ENCODE data around the gene FAM234A. TPM values are rescaled to one million over a fixed set of nuclear protein-coding genes. Genes with fewer than 3 reads are reported as not detected.

Gene FAM234A
- polyA plus RNA-seq, 1 experiment = 42.7 TPM

DNA sequence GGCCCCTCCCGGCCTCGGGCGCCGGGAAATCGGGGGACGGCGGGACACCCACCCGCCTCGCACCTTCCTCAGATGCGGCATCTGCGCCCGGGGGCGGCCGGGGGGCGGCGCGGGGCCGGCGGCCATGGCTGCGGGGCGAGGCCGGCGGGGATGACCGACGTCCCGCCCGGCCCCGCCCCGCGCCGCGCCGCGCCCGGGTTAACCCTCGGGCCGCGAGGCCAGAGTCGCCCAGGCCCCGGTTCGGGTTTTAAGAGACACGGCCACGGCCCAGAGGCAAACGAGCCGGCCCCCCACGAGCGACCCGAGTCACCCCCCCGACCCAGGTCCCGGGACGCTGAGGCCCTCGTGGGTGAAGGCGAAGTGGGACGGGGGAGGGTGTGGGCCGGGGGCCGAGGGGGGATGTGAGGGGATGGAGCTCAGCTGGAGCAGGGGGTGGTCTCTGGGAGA, 41.2 kb downstream of the FAM234A start, which contains the start of gene RGS11:
TSS of gene RGS11 (minus strand) at position 159 of the 447 bp plus-strand sequence. CDS start at position 126, 33 bp downstream.
- Histone ChIP-seq H3K27ac (ENCODE audit: low read depth, low read length) (no peak within 1 kb of the TSS), H3K4me3 (ENCODE audit: low read depth, low read length) (peak within 1 kb of the TSS; percentile 32; the same call in 1 of the 2 replicates), H3K9me3 (ENCODE audit: control insufficient read depth, insufficient read depth, low read length) (peaks cover 5% of the 10 kb centered on the region; the same call in 1 of the 2 replicates), H3K27me3 (ENCODE audit: control insufficient read depth, insufficient read depth, low read length) (peaks cover 36% of the 10 kb centered on the region)
- no peak for DNase-seq (ENCODE audit: low read depth, low spot score)
- POLR2A ChIA-PET = no interaction called here
- TF ChIP-seq, protein P1, sequence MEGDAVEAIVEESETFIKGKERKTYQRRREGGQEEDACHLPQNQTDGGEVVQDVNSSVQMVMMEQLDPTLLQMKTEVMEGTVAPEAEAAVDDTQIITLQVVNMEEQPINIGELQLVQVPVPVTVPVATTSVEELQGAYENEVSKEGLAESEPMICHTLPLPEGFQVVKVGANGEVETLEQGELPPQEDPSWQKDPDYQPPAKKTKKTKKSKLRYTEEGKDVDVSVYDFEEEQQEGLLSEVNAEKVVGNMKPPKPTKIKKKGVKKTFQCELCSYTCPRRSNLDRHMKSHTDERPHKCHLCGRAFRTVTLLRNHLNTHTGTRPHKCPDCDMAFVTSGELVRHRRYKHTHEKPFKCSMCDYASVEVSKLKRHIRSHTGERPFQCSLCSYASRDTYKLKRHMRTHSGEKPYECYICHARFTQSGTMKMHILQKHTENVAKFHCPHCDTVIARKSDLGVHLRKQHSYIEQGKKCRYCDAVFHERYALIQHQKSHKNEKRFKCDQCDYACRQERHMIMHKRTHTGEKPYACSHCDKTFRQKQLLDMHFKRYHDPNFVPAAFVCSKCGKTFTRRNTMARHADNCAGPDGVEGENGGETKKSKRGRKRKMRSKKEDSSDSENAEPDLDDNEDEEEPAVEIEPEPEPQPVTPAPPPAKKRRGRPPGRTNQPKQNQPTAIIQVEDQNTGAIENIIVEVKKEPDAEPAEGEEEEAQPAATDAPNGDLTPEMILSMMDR (IDR thresholded peaks at IDR 0.05; ENCODE audit: low read depth, low read length) = no peak
- CTCF ChIA-PET = no interaction called here

DNA sequence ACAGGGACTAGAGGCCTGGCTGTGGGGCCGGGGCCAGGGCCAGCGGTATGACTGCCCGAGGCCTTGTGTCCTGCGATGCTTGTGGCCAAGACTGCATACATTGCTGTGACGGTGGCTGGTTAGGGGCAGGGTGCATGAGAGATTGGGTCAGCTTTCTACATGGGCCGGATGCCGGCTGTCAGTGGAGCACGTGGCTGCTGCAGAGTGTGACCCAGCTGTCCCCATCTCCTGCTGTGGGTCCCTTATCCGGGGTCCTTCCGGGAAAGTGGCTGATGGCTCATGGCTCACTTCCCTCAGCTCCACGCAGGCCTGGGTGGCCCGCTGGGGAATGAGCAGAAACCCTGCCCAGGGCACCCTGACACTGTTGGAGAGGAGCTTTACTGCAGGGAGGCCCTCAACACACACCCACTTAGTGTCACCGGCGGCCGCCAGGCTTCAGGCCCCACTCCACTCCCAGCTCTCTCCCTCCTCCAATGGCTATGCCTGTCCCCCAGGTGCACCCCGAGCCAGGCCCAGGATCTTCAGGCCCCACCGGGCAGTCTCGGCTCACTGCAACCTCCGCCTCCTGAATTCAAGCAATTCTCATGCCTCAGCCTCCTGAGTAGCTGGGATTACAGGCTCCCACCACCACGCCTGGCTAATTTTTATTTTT, 41.9 kb downstream of the FAM234A start:
- ChIA-PET CTCF (no interaction called here), POLR2A (no interaction called here)
- H3K4me3 ChIP-seq (ENCODE audit: low read depth, low read length) = no peak overlapping the region
- peaks cover 6% of the 10 kb centered on the region; the same call in 1 of the 2 replicates for H3K9me3 ChIP-seq (ENCODE audit: control insufficient read depth, insufficient read depth, low read length)
- DNase-seq (ENCODE audit: low read depth, low spot score) = no peak
- no peak overlapping the region for H3K27ac ChIP-seq (ENCODE audit: low read depth, low read length)
- peaks cover 43% of the 10 kb centered on the region for H3K27me3 ChIP-seq (ENCODE audit: control insufficient read depth, insufficient read depth, low read length)
- TF ChIP-seq, protein P1 (IDR thresholded peaks at IDR 0.05; ENCODE audit: low read depth, low read length) = no peak

DNA sequence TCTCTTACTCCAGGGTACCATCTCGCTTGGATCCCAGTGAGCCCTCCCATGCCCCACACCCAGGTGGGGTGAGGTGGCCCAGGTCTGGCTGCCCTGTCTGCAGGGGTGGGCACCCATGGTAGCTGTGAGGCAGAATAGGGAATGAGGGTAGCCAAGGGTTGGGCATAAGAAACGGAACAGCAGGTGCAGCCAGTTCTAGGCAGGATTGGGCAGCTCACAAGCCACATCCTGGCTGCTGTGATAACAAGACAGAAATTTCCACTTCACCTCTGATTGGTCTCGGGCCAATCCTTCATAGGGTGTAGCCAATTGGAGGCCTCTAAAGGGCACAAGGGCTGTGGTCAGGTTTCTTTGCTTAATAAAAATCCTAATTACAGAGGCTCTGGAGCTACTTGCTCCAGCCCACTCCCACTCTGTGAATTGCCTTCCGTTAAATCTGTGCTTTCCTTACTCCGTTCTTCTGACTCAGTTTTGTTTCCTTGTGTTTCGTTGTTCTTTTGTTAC, 44.3 kb downstream of the FAM234A start:
- H3K27ac ChIP-seq (ENCODE audit: low read depth, low read length) = no peak overlapping the region
- no peak for DNase-seq (ENCODE audit: low read depth, low spot score)
- CTCF ChIA-PET = interaction anchor here (0.8 kb wide), 1 partner anchor 99 kb away, joined by 3 read pairs; the partner anchor contains the start of gene HBQ1
- peaks cover 42% of the 10 kb centered on the region for H3K27me3 ChIP-seq (ENCODE audit: control insufficient read depth, insufficient read depth, low read length)
- H3K4me3 ChIP-seq (ENCODE audit: low read depth, low read length) = no peak overlapping the region
- TF ChIP-seq, protein P1 (IDR thresholded peaks at IDR 0.05; ENCODE audit: low read depth, low read length) = no peak
- POLR2A ChIA-PET = no interaction called here
- peaks cover 7% of the 10 kb centered on the region; the same call in 1 of the 2 replicates for H3K9me3 ChIP-seq (ENCODE audit: control insufficient read depth, insufficient read depth, low read length)

DNA sequence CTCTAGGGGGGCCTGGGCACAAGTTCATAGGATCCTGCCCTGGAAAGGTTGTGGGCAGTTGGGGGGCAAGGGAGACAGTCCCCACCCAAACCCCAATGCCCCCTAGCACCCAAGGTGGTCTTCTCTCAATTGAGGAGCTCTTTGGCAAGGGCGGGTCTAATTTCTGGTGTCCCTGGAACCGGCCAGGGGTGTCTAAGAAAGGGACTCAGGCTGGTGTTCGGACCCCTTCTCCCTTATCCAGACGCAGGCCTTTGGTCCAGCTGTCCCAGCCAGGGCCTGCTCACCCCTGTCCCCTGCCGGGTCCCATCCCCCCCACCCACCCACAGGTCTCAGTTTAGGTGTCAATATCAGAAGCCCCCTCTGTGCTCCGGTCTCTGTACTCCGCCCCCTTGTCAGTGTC, 44.9 kb downstream of the FAM234A start:
- CTCF ChIA-PET = no interaction called here
- no peak for DNase-seq (ENCODE audit: low read depth, low spot score)
- Histone ChIP-seq H3K27me3 (ENCODE audit: control insufficient read depth, insufficient read depth, low read length) (peaks cover 38% of the 10 kb centered on the region), H3K27ac (ENCODE audit: low read depth, low read length) (no peak overlapping the region), H3K9me3 (ENCODE audit: control insufficient read depth, insufficient read depth, low read length) (peaks cover 12% of the 10 kb centered on the region; the same call in 1 of the 2 replicates), H3K4me3 (ENCODE audit: low read depth, low read length) (no peak overlapping the region)
- POLR2A ChIA-PET = no interaction called here
- TF ChIP-seq, protein P1 (IDR thresholded peaks at IDR 0.05; ENCODE audit: low read depth, low read length) = no peak

DNA sequence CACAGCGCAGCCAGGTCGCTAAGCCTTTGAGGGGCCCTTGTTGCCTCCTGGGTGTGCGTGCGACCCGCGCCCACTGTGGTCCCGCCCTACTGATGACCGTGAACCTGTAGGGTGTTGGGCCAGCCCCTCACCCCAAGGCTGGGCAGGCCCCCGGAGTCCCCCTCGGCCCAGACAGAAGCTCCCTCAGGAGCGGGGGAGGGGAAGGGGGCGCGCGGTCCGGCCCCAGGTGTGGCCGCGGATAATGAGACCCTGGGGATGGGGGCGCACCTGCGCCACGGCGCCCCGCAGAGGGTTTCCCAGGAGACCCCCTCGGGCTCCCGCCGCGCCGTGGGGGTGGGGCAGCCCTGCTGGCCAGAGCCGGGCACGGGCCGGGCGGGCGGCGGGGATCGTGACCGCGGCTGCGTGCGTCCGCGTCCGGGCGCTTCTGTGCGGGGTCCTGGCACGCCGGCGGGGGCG, 45.4 kb downstream of the FAM234A start:
- CTCF ChIA-PET = no interaction called here
- TF ChIP-seq, protein P1 (IDR thresholded peaks at IDR 0.05; ENCODE audit: low read depth, low read length) = no peak
- Histone ChIP-seq H3K27ac (ENCODE audit: low read depth, low read length) (no peak overlapping the region), H3K9me3 (ENCODE audit: control insufficient read depth, insufficient read depth, low read length) (peaks cover 17% of the 10 kb centered on the region; the same call in 1 of the 2 replicates), H3K27me3 (ENCODE audit: control insufficient read depth, insufficient read depth, low read length) (peaks cover 35% of the 10 kb centered on the region), H3K4me3 (ENCODE audit: low read depth, low read length) (no peak overlapping the region)
- no peak for DNase-seq (ENCODE audit: low read depth, low spot score)
- POLR2A ChIA-PET = no interaction called here

Data from AG04450 (cell line).